Pancreas (tissue), 10 donors: Measurements from ENCODE around the gene DUOX1. TPM values are rescaled to one million over a fixed set of nuclear protein-coding genes. Genes with fewer than 3 reads are reported as not detected.

Experiments used
- ATAC-seq, 4 donors: fragments of 200-7000 bp; cut with Tn5 transposase; one replicate each; pipeline versions ENCODE4 v1.8.0 to v1.9.1; 2020; ENCODE audit warnings: mild to moderate bottlenecking in 4 of 4, moderate library complexity in 4 of 4
- DNase-seq, 6 donors: peaks; one replicate each; pipeline ENCODE4 v3.0.0-alpha.2; 2020
- FAIRE-seq: peaks from 2 replicates; lab custom pipeline; 2012; peaks lifted over from hg19 to GRCh38; lab: Jason Lieb, UNC
- H3K27ac ChIP-seq, 4 donors: fragments of 200-600 bp; sonication (generic); 1 replicate in 3 of 4; 2 replicates in 1 of 4; pipeline versions ENCODE4 v1.5.0 to v1.8.0; 2020
- H3K27me3 ChIP-seq, 4 donors: fragments of 200-600 bp; one replicate each; pipeline ENCODE4 v1.8.0; 2021
- H3K36me3 ChIP-seq, 3 donors: fragments of 200-600 bp; sonication (generic) in 1 of 3; one replicate each; pipeline versions ENCODE4 v1.5.0 to v1.8.0; 2020 to 2021
- H3K4me1 ChIP-seq, 3 donors: fragments of 200-600 bp; one replicate each; pipeline ENCODE4 v1.8.0; 2021
- H3K4me3 ChIP-seq, 4 donors: fragments of 200-600 bp; sonication (generic) in 2 of 4; one replicate each; pipeline versions ENCODE4 v1.5.0 to v1.8.0; 2020 to 2021
- H3K9me3 ChIP-seq, 4 donors: fragments of 200-600 bp; one replicate each; pipeline ENCODE4 v1.8.0; 2021
- WGBS, 2 donors: extraction: QIAGEN DNeasy Blood & Tissue Kit; methylation state at CpG; one replicate each; pipeline ENCODE4 v1.1.7; 2013; 5-methylcytosine and 5-hydroxymethylcytosine counted together
- intact Hi-C, 3 donors: fragments of 100-400 bp; cut with DNase I; formaldehyde crosslinking; loops; one replicate each; pipeline versions ENCODE4 v1.11.1 to v1.14.2; 2022
- polyA plus RNA-seq, 2 donors: library from polyadenylated mRNA; stranded (reverse); fragments of 200-250 nt; gene quantifications; one replicate each; pipeline ENCODE4 v1.2.3, GENCODE V29; 2013
- total RNA-seq, 6 donors: library from RNA; stranded (reverse); fragmentation: NEBNext Ultra II Directional in 4 of 6; extraction: Animal tissue kit (Norgen Biotek cat#: 25700) in 4 of 6; gene quantifications; one replicate each; pipeline versions ENCODE4 v1.2.1 to v1.2.4, GENCODE V29; 2021 to 2023
- TF ChIP-seq, protein P1 (sequence below), 4 donors: fragments of 200-600 bp; sonication (generic) in 3 of 4; IDR thresholded peaks; one replicate each; pipeline versions ENCODE4 v1.5.0 to v1.8.0; 2021; ENCODE audit warnings: antibody characterized with exemption in 4 of 4
- donor health status: healthy with polysubstance abuse.
- donor health status: DM: no; HTN: no; CAD: no; lungs with moderate emphysema.
- donor health status: DM: no; HTN: no; CAD: no.
- donor health status: control.
- donor health status: control.
- donor health status: Bipolar disorder and iron deficiency.
- donor health status: DM: yes; HTN: yes; CAD: no.
- donor health status: DM: no; HTN: no; CAD: no.
- donor health status: DM: no; HTN: no; CAD: no.
- donor health status: DM: yes; HTN: yes; CAD: no.

DUOX1 gene
- total and polyA plus RNA-seq, 8 donors, result 0.14 to 0.97 (median 0.42) TPM

DNA sequence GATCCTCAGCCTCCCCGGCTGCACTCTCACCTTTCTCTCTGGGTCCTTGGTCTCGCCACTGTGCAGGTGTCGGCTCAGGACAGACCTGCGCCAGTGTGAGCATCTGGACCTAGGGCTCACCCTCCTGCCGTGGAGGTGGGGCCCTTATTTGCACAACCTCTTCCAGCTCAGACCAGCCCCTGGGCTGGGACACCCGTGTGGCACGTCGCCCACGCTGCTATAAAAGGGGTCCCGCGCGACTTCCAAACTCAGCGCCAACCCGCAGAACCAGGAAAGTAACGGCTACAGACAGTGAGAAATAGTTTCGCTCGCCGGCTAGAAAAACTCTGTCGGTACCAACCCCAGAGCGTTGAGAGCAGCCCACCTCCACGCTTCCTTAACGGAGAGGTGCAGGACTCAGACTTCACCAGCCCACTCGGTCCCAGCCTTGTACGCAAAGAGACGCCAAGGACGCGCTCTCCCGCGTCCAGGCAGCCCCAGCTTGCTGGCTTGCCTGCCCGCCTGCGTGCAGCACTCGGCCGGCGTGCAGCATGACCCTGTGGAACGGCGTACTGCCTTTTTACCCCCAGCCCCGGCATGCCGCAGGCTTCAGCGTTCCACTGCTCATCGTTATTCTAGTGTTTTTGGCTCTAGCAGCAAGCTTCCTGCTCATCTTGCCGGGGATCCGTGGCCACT is 15.6 kb upstream of the DUOX1 start, which contains the start of the genes DUOX2 and DUOXA2:
TSS of gene DUOX2 (minus strand) at position 97 of the 675 bp plus-strand sequence. CDS start 761 bp downstream, outside the sequence.
TSS of gene DUOXA2 (plus strand) at position 251 of the 675 bp plus-strand sequence. CDS start at position 531, 280 bp downstream.
- 3% methylated on average over 42 of the region's 42 CpGs for WGBS, 2 donors
- intact Hi-C loops, result loop anchor here in 1 of 3 donors (10.0 kb wide), 1 partner anchor 159 kb away; the partner anchor contains the start of gene TERB2
- TF ChIP-seq, protein P1, sequence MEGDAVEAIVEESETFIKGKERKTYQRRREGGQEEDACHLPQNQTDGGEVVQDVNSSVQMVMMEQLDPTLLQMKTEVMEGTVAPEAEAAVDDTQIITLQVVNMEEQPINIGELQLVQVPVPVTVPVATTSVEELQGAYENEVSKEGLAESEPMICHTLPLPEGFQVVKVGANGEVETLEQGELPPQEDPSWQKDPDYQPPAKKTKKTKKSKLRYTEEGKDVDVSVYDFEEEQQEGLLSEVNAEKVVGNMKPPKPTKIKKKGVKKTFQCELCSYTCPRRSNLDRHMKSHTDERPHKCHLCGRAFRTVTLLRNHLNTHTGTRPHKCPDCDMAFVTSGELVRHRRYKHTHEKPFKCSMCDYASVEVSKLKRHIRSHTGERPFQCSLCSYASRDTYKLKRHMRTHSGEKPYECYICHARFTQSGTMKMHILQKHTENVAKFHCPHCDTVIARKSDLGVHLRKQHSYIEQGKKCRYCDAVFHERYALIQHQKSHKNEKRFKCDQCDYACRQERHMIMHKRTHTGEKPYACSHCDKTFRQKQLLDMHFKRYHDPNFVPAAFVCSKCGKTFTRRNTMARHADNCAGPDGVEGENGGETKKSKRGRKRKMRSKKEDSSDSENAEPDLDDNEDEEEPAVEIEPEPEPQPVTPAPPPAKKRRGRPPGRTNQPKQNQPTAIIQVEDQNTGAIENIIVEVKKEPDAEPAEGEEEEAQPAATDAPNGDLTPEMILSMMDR (IDR thresholded peaks at IDR 0.05), result no peak
- Histone ChIP-seq H3K27me3 (peaks cover 0 to 26% (median 7%) of the 10 kb centered on the region in 4 donors), H3K9me3 (no peaks in the 10 kb centered on the region), H3K4me3 (peak within 1 kb of the TSS in 1 of 4 donors; percentile 35), H3K27ac (no peak within 1 kb of the TSS), H3K36me3 (no peaks in the 10 kb centered on the region), H3K4me1 (peaks cover 0 to 7% (median 0%) of the 10 kb centered on the region in 3 donors)
- DNase-seq, result peak in 2 of 6 donors; percentile 35 to 48
- peak in 2 of 4 donors; percentile 22 to 37 for ATAC-seq
- no peak for FAIRE-seq

DNA sequence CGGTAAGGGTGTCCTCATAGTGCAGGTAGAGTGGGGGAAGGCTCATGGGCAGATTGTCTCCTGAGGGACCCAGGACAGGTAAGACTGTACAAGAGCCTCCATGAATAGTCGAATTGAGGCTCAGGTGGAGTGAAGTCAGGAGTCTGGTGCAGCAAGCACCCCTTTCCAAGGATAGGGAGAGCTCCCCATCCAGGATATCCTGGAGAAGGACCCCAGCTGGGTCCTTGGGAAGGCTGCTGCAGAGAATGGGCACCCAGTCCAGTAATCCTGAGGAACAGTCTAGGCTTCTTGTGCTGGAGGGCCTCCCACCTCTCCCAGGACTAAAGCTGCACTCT is 15.1 kb upstream of the DUOX1 start:
- 5 to 14% methylated on average over 2 of the region's 2 CpGs for WGBS, 2 donors
- intact Hi-C loops, result loop anchor here in 1 of 3 donors (10.0 kb wide), 1 partner anchor 160 kb away; the partner anchor contains the start of gene TERB2
- no peak for ATAC-seq
- Histone ChIP-seq H3K36me3 (no peaks in the 10 kb centered on the region), H3K9me3 (no peaks in the 10 kb centered on the region), H3K4me1 (peaks cover 0 to 7% (median 0%) of the 10 kb centered on the region in 3 donors), H3K27ac (no peak overlapping the region), H3K4me3 (peak overlapping the region in 1 of 4 donors; percentile 35), H3K27me3 (peaks cover 0 to 26% (median 7%) of the 10 kb centered on the region in 4 donors)
- TF ChIP-seq, protein P1 (IDR thresholded peaks at IDR 0.05), result no peak
- DNase-seq, result peak in 1 of 6 donors; percentile 18
- FAIRE-seq, result no peak

DNA sequence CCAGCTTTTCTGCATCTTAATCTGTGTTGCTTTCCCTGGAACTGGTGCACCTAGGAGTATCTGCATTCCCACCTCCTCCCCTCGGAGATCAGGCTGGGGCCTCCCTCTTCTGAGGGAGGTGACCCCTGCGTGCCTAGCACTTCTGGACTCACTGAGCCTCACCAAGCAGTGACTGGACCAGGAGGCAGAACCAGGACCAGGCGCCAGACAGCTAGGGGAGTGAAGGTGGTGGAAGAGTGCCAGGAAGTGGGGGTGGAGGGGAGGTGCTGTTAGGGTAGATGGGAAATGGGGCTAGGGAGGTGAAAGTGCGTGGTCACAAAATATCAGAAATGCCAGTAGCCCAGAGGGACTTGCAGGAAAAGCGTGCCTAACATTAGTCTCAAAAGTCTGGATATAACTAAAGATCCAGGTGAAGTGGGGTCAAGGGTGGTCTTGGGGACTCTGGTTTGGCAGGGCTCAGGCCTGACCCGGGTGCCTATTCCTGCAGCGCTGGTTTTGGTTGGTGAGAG is 14.4 kb upstream of the DUOX1 start:
- TF ChIP-seq, protein P1 (IDR thresholded peaks at IDR 0.05), result no peak
- DNase-seq (peak in 1 of 6 donors; percentile 27), FAIRE-seq (no peak), ATAC-seq (no peak)
- no peaks in the 10 kb centered on the region for H3K9me3 ChIP-seq
- H3K36me3 ChIP-seq, result no peaks in the 10 kb centered on the region
- intact Hi-C loops, result loop anchor here in 1 of 3 donors (10.0 kb wide), 1 partner anchor 161 kb away; the partner anchor contains the start of gene TERB2
- 70 to 74% methylated on average over 7 of the region's 7 CpGs for WGBS, 2 donors
- no peak overlapping the region for H3K4me3 ChIP-seq
- no peak overlapping the region for H3K27ac ChIP-seq
- H3K27me3 ChIP-seq, result peaks cover 0 to 26% (median 7%) of the 10 kb centered on the region in 4 donors
- peaks cover 0 to 7% (median 0%) of the 10 kb centered on the region in 3 donors for H3K4me1 ChIP-seq

DNA sequence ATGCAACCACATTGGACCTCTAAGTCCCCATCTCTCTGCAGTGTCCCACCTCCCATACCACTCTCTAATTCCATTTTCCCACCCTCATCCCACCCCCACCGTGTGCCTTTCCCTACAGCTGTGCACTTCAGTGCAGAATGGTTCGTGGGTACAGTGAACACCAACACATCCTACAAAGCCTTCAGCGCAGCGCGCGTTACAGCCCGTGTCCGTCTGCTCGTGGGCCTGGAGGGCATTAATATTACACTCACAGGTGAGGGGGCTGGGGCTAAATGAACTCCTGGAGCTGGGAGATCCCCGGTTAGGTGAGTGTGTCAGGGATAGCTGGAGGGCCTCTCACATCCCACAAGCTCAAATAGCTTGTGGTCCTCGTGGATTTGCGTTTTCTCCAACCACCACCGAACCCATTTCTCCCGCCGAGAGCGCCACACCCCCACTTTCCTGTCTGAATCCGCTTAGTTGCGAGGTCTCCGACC is 13.8 kb upstream of the DUOX1 start:
- intact Hi-C loops, result loop anchor here in 1 of 3 donors (10.0 kb wide), 1 partner anchor 161 kb away; the partner anchor contains the start of gene TERB2
- peaks cover 0 to 26% (median 7%) of the 10 kb centered on the region in 4 donors for H3K27me3 ChIP-seq
- FAIRE-seq, result no peak
- H3K4me1 ChIP-seq, result peaks cover 0 to 7% (median 0%) of the 10 kb centered on the region in 3 donors
- no peak overlapping the region for H3K27ac ChIP-seq
- H3K36me3 ChIP-seq, result no peaks in the 10 kb centered on the region
- no peaks in the 10 kb centered on the region for H3K9me3 ChIP-seq
- 57 to 59% methylated on average over 19 of the region's 19 CpGs for WGBS, 2 donors
- ATAC-seq, result no peak
- TF ChIP-seq, protein P1 (IDR thresholded peaks at IDR 0.05), result no peak
- no peak overlapping the region for H3K4me3 ChIP-seq
- peak in 1 of 6 donors; percentile 19 for DNase-seq
